Transverse colon (tissue), 4 donors: ENCODE data around the gene TXN.

Source experiments
- EP300 ChIP-seq: sonication (generic); formaldehyde crosslinking; IDR thresholded peaks from one replicate; pipeline ENCODE4 v1.6.1; 2017; ENCODE audit warnings: antibody characterized with exemption, low read depth
- POLR2A ChIP-seq: fragments of 450-650 bp; IDR thresholded peaks from one replicate; pipeline ENCODE4 v1.6.1; 2016; ENCODE audit warnings: antibody characterized with exemption, mild to moderate bottlenecking, moderate library complexity
- POLR2AphosphoS5 ChIP-seq, 3 donors: sonication (generic); formaldehyde crosslinking; IDR thresholded peaks; one replicate each; pipeline ENCODE4 v1.6.1; 2016; ENCODE audit warnings: antibody characterized with exemption in 3 of 3
- TF ChIP-seq, protein P1 (sequence below), 5 experiments: fragments of 200-600 bp in 3 of 5; fragments of 450-650 bp in 2 of 5; sonication (generic) in 3 of 5; IDR thresholded peaks; 1 replicate in 2 of 5; 2 replicates in 3 of 5; pipeline ENCODE4 v1.5.1; 2016 to 2017; ENCODE audit warnings: antibody characterized with exemption in 5 of 5, inconsistent platforms in 3 of 5, mild to moderate bottlenecking in 2 of 5, moderate library complexity in 1 of 5

DNA sequence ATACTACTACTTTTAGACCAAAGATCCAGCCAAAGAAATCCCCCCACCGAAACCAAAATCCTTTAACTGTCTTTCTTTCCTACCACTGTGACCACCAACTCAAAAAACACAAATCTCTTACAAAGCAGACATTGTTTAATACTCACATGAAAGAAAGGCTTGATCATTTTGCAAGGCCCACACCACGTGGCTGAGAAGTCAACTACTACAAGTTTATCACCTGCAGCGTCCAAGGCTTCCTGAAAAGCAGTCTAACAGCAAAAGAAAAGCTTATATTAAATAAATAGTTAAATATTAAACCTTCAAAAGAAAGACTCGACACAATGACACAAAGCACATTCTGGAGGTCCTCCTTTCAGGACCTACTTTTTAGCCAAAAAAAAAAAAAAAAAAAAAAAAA is 5.1 kb downstream of the TXN start:
- TF ChIP-seq, protein P1, sequence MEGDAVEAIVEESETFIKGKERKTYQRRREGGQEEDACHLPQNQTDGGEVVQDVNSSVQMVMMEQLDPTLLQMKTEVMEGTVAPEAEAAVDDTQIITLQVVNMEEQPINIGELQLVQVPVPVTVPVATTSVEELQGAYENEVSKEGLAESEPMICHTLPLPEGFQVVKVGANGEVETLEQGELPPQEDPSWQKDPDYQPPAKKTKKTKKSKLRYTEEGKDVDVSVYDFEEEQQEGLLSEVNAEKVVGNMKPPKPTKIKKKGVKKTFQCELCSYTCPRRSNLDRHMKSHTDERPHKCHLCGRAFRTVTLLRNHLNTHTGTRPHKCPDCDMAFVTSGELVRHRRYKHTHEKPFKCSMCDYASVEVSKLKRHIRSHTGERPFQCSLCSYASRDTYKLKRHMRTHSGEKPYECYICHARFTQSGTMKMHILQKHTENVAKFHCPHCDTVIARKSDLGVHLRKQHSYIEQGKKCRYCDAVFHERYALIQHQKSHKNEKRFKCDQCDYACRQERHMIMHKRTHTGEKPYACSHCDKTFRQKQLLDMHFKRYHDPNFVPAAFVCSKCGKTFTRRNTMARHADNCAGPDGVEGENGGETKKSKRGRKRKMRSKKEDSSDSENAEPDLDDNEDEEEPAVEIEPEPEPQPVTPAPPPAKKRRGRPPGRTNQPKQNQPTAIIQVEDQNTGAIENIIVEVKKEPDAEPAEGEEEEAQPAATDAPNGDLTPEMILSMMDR (IDR thresholded peaks at IDR 0.05), result no peak
- TF ChIP-seq POLR2A, result no peak
- TF ChIP-seq POLR2AphosphoS5 (IDR thresholded peaks at IDR 0.05), result no peak
- no peak for TF ChIP-seq EP300
